Measurements from ENCODE around the gene STUM. TPM values are rescaled to one million over a fixed set of nuclear protein-coding genes. Genes with fewer than 3 reads are reported as not detected.

STUM gene
- total RNA-seq, 1 donor from 2014 or later, result 0.49 TPM

DNA sequence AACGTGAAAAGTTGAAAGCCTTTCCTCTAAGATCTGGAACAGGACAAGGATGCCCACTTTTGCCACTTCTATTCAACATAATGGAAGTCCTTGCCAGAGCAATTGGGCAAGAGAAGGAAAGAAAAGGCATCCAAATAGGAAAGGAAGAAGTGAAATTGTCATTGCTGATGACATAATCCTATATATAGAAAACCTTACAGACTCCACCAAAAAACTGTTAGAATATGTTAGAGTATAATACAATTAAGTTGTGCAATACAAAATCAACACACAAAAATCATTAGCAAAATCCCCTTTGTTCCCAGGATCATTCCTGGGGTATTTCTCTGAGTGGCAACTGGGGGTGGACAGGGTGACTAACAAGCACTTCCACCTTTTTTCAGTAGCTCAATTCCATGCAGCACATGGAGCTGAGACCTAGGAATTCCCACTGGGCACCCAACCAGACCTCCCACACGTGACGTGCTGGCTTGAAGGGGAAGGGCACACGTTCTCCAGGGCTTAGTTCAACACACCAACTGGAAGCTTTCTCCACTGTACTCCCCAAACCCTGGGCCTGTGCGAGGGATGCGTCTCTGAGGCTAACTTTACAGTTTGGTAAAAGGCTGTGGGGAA, 9.6 kb downstream of the STUM start:
- Histone ChIP-seq H3K4me3 (no peak overlapping the region), H3K9me3 (no peaks in the 10 kb centered on the region), H3K4me1 (no peaks in the 10 kb centered on the region), H3K36me3 (no peaks in the 10 kb centered on the region), H3K27me3 (peaks cover 5% of the 10 kb centered on the region), H3K27ac (no peak overlapping the region)
- ATAC-seq (no peak), DNase-seq (peak; percentile 17)
- intact Hi-C loops (cut with DNase I), result no loop called here
- TF ChIP-seq CTCF (IDR thresholded peaks at IDR 0.05), result no peak

DNA sequence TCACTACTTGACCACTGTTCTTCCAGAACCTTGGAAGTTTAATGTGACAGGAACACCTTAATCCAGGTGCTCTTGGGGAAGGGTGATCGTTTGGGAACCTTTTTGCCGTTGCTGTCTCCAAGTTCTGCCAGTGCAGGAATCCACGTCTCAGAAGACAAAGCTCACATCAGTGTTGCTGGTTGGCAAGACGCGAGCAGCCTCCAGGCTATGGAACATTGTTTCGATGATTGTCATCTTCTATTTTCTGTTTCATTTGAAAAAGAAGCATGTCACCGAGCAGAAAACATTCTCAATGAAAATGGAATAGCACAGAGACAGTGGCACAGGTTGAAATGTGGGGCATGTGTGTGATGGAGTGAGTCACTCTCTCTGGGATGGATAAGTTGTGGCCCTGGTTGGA, 11.7 kb downstream of the STUM start:
- no peaks in the 10 kb centered on the region for H3K9me3 ChIP-seq
- no peak overlapping the region for H3K4me3 ChIP-seq
- H3K4me1 ChIP-seq, result no peaks in the 10 kb centered on the region
- H3K27me3 ChIP-seq, result peaks cover 5% of the 10 kb centered on the region
- intact Hi-C loops (cut with DNase I), result no loop called here
- no peak for TF ChIP-seq CTCF (IDR thresholded peaks at IDR 0.05)
- DNase-seq, result no peak
- ATAC-seq, result no peak
- no peaks in the 10 kb centered on the region for H3K36me3 ChIP-seq
- no peak overlapping the region for H3K27ac ChIP-seq

DNA sequence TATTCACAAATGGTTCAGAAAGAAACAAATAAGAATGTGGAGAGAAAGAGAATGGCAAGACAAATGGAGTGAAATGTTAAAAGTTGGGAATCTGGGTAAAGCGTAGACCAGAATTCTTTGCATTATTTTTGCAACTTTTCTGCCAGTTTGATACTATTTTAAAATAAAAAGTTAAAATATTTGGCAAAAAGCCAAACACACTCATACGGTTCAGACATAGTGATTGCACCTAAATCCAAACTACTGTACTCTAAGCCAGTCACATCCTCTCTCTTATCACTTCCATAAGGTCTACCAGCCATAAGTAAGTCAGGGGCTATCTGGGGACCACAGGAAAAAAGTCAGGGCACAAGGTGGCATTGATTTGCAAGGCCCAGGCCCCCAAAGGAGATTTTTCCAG, 14.4 kb downstream of the STUM start:
- intact Hi-C loops (cut with DNase I), result no loop called here
- no peak overlapping the region for H3K4me3 ChIP-seq
- no peak for DNase-seq
- H3K27ac ChIP-seq, result no peak overlapping the region
- ATAC-seq, result no peak
- no peak for TF ChIP-seq CTCF (IDR thresholded peaks at IDR 0.05)
- H3K27me3 ChIP-seq, result no peaks in the 10 kb centered on the region
- H3K4me1 ChIP-seq, result no peaks in the 10 kb centered on the region
- H3K36me3 ChIP-seq, result no peaks in the 10 kb centered on the region
- H3K9me3 ChIP-seq, result no peaks in the 10 kb centered on the region

DNA sequence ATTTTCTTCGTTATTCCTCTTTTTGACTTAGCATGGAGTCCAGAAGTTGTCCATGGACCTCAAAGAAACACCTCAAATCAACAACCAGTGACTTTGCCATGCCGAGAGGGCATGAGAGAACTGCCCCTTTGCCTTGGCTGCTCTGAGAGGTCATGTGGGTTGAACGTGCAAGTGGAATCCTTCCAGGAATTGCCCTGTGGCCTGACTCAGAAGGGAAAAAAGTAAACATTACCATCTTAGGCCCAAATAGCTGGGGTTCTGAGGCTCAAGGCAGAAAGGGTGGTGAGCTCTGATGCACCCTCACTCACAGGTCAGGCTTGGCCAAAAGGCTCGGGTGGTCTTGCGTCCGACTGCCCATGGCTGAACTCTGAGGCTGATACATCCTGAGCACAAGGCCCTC, 15.1 kb downstream of the STUM start:
- ATAC-seq (no peak), DNase-seq (peak; percentile 28)
- H3K27ac ChIP-seq, result no peak overlapping the region
- intact Hi-C loops (cut with DNase I), result no loop called here
- H3K36me3 ChIP-seq, result no peaks in the 10 kb centered on the region
- no peak overlapping the region for H3K4me3 ChIP-seq
- H3K27me3 ChIP-seq, result no peaks in the 10 kb centered on the region
- H3K4me1 ChIP-seq, result no peaks in the 10 kb centered on the region
- no peaks in the 10 kb centered on the region for H3K9me3 ChIP-seq
- no peak for TF ChIP-seq CTCF (IDR thresholded peaks at IDR 0.05)

GRCh38 chr1:226565476-226565875, 16.9 kb downstream of the STUM start:
- TF ChIP-seq CTCF (IDR thresholded peaks at IDR 0.05), result no peak
- H3K4me3 ChIP-seq, result no peak overlapping the region
- no peak for ATAC-seq
- peak; percentile 53 for DNase-seq
- H3K36me3 ChIP-seq, result no peaks in the 10 kb centered on the region
- no peaks in the 10 kb centered on the region for H3K9me3 ChIP-seq
- H3K4me1 ChIP-seq, result no peaks in the 10 kb centered on the region
- H3K27me3 ChIP-seq, result no peaks in the 10 kb centered on the region
- intact Hi-C loops (cut with DNase I), result no loop called here
- no peak overlapping the region for H3K27ac ChIP-seq

DNA sequence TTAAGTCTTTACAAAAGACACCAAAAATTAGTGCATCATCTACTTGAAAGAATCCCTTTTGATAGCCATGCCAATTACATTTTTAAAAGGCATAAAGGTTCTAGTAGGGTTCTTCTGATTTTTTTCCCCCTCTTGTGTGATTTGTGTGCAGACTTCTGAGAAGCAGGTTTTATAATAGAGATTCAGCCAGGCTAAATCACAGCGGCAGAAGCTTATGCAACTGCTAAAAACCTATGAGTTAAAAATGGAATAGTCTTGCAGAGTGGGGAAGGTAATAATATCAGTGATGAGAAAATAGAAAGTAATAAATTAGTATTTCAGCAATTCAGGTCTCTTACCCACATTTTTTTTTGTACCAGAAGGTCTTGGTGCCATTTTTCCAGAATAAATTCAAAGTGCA, 17.7 kb downstream of the STUM start:
- intact Hi-C loops (cut with DNase I), result no loop called here
- H3K36me3 ChIP-seq, result no peaks in the 10 kb centered on the region
- H3K27me3 ChIP-seq, result no peaks in the 10 kb centered on the region
- H3K27ac ChIP-seq, result no peak overlapping the region
- ATAC-seq (no peak), DNase-seq (no peak)
- H3K4me3 ChIP-seq, result no peak overlapping the region
- H3K9me3 ChIP-seq, result no peaks in the 10 kb centered on the region
- H3K4me1 ChIP-seq, result no peaks in the 10 kb centered on the region
- no peak for TF ChIP-seq CTCF (IDR thresholded peaks at IDR 0.05)
